ENCODE measurements around the gene CARS2. TPM values are rescaled to one million over a fixed set of nuclear protein-coding genes. Genes with fewer than 3 reads are reported as not detected.
"Not testable (repeated sequence)": the region's sequence is repeated elsewhere in the genome, so short reads cannot be mapped to it uniquely, and the experiment has no call there.

Gene CARS2
- total RNA-seq, 1 experiment from 2014 or later: 24.8 TPM

GRCh38 chr13:110662777-110663443 lies 43.0 kb downstream of the CARS2 start:
- Mint-ChIP-seq H3K36me3 (ENCODE audit: insufficient read depth, unreplicated experiment) (peaks cover 9% of the 10 kb centered on the region), H3K27ac (ENCODE audit: unreplicated experiment) (no peak overlapping the region), H3K9me3 (ENCODE audit: low read depth, unreplicated experiment) (peaks cover 2% of the 10 kb centered on the region), H3K4me3 (ENCODE audit: low read depth, unreplicated experiment) (no peak overlapping the region), H3K27me3 (ENCODE audit: unreplicated experiment) (no peaks in the 10 kb centered on the region), H3K4me1 (ENCODE audit: low read depth, unreplicated experiment) (no peaks in the 10 kb centered on the region)
- TF ChIP-seq CTCF (IDR thresholded peaks at IDR 0.05; ENCODE audit: unreplicated experiment): no peak
- intact Hi-C loops (cut with micrococcal nuclease; ENCODE audit: unreplicated experiment): no loop called here
- CTCF ChIA-PET: no interaction called here
- DNase-seq: no peak
- no TSS peak for BruUV-seq (replicated peaks)

- Mint-ChIP-seq H3K4me3 (ENCODE audit: low read depth, unreplicated experiment) (no peak overlapping the region), H3K4me1 (ENCODE audit: low read depth, unreplicated experiment) (no peaks in the 10 kb centered on the region), H3K36me3 (ENCODE audit: insufficient read depth, unreplicated experiment) (peaks cover 5% of the 10 kb centered on the region), H3K9me3 (ENCODE audit: low read depth, unreplicated experiment) (peaks cover 2% of the 10 kb centered on the region), H3K27me3 (ENCODE audit: unreplicated experiment) (no peaks in the 10 kb centered on the region), H3K27ac (ENCODE audit: unreplicated experiment) (no peak overlapping the region)
- no peak for DNase-seq
- intact Hi-C loops (cut with micrococcal nuclease; ENCODE audit: unreplicated experiment): no loop called here
- BruUV-seq (replicated peaks): no TSS peak
- TF ChIP-seq CTCF (IDR thresholded peaks at IDR 0.05; ENCODE audit: unreplicated experiment): no peak
- CTCF ChIA-PET: no interaction called here
These were observed 43.8 kb downstream of the CARS2 start for GRCh38 chr13:110662091-110662490.

- no peaks in the 10 kb centered on the region for H3K4me1 Mint-ChIP-seq (ENCODE audit: low read depth, unreplicated experiment)
- no peak overlapping the region for H3K4me3 Mint-ChIP-seq (ENCODE audit: low read depth, unreplicated experiment)
- CTCF ChIA-PET: no interaction called here
- H3K36me3 Mint-ChIP-seq (ENCODE audit: insufficient read depth, unreplicated experiment): peaks cover 5% of the 10 kb centered on the region
- intact Hi-C loops (cut with micrococcal nuclease; ENCODE audit: unreplicated experiment): no loop called here
- H3K27ac Mint-ChIP-seq (ENCODE audit: unreplicated experiment): no peak overlapping the region
- peaks cover 2% of the 10 kb centered on the region for H3K9me3 Mint-ChIP-seq (ENCODE audit: low read depth, unreplicated experiment)
- DNase-seq: no peak
- H3K27me3 Mint-ChIP-seq (ENCODE audit: unreplicated experiment): no peaks in the 10 kb centered on the region
- no TSS peak for BruUV-seq (replicated peaks)
- no peak for TF ChIP-seq CTCF (IDR thresholded peaks at IDR 0.05; ENCODE audit: unreplicated experiment)
These were observed 44.7 kb downstream of the CARS2 start for GRCh38 chr13:110661256-110661655.

GRCh38 chr13:110658218-110658911 lies 47.6 kb downstream of the CARS2 start:
- DNase-seq; H3K36me3 Mint-ChIP-seq (ENCODE audit: insufficient read depth, unreplicated experiment); H3K4me1 Mint-ChIP-seq (ENCODE audit: low read depth, unreplicated experiment); H3K9me3 Mint-ChIP-seq (ENCODE audit: low read depth, unreplicated experiment); H3K27ac Mint-ChIP-seq (ENCODE audit: unreplicated experiment); CTCF ChIA-PET; BruUV-seq (replicated peaks); intact Hi-C loops (cut with micrococcal nuclease; ENCODE audit: unreplicated experiment); H3K4me3 Mint-ChIP-seq (ENCODE audit: low read depth, unreplicated experiment); H3K27me3 Mint-ChIP-seq (ENCODE audit: unreplicated experiment): not testable (repeated sequence)

- DNase-seq: no peak
- CTCF ChIA-PET: no interaction called here
- no peak overlapping the region for H3K27ac Mint-ChIP-seq (ENCODE audit: unreplicated experiment)
- no peak overlapping the region for H3K4me3 Mint-ChIP-seq (ENCODE audit: low read depth, unreplicated experiment)
- peaks cover 1% of the 10 kb centered on the region for H3K36me3 Mint-ChIP-seq (ENCODE audit: insufficient read depth, unreplicated experiment)
- no peak for TF ChIP-seq CTCF (IDR thresholded peaks at IDR 0.05; ENCODE audit: unreplicated experiment)
- no peaks in the 10 kb centered on the region for H3K27me3 Mint-ChIP-seq (ENCODE audit: unreplicated experiment)
- intact Hi-C loops (cut with micrococcal nuclease; ENCODE audit: unreplicated experiment): no loop called here
- no TSS peak for BruUV-seq (replicated peaks)
- H3K9me3 Mint-ChIP-seq (ENCODE audit: low read depth, unreplicated experiment): peaks cover 2% of the 10 kb centered on the region
- H3K4me1 Mint-ChIP-seq (ENCODE audit: low read depth, unreplicated experiment): no peaks in the 10 kb centered on the region
These were observed 48.7 kb downstream of the CARS2 start for GRCh38 chr13:110657196-110657595.

Data from Calu3 (cell line).